ENCODE measurements around the gene WDR4.

GRCh38 chr21:42861311-42861847 lies 18.0 kb downstream of the WDR4 start:
- TF ChIP-seq CTCF (IDR thresholded peaks at IDR 0.05) (no peak), EZH2phosphoT487 (IDR thresholded peaks at IDR 0.05) (no peak)
